HG03378 (cell line): ENCODE results near the gene EARS2.

ENCODE experiments used
- ATAC-seq: cut with Tn5 transposase; IDR thresholded peaks from one replicate; pipeline ENCODE4 v1.9.1; 2021; ENCODE audit warnings: mild to moderate bottlenecking, moderate library complexity; ENCODE audit not compliant: unreplicated experiment

The EARS2 gene

GRCh38 chr16:23508589-23509440 lies 48.3 kb downstream of the EARS2 start:
- ATAC-seq: no peak

- ATAC-seq: no peak
Measured at GRCh38 chr16:23506606-23506994, 50.5 kb downstream of the EARS2 start.

- no peak for ATAC-seq
Measured at GRCh38 chr16:23505671-23506605, 51.2 kb downstream of the EARS2 start.

GRCh38 chr16:23505180-23505665 lies 51.9 kb downstream of the EARS2 start:
- no peak for ATAC-seq

GRCh38 chr16:23504453-23505179 lies 52.5 kb downstream of the EARS2 start:
- ATAC-seq: peak; percentile 64

GRCh38 chr16:23504076-23504452 lies 53.1 kb downstream of the EARS2 start:
- no peak for ATAC-seq

GRCh38 chr16:23502466-23502865 lies 54.7 kb downstream of the EARS2 start:
- ATAC-seq: no peak

GRCh38 chr16:23501291-23501690 lies 55.9 kb downstream of the EARS2 start:
- ATAC-seq: no peak

- no peak for ATAC-seq
Measured at GRCh38 chr16:23500862-23501225, 56.3 kb downstream of the EARS2 start.

- no peak for ATAC-seq
Measured at GRCh38 chr16:23500212-23500861, 56.8 kb downstream of the EARS2 start.

GRCh38 chr16:23499801-23500200 lies 57.3 kb downstream of the EARS2 start:
- ATAC-seq: no peak

- no peak for ATAC-seq
Measured at GRCh38 chr16:23498863-23499262, 58.3 kb downstream of the EARS2 start.

- ATAC-seq: no peak
Measured at GRCh38 chr16:23497543-23497868, 59.6 kb downstream of the EARS2 start.

- no peak for ATAC-seq
Measured at GRCh38 chr16:23496821-23497542, 60.2 kb downstream of the EARS2 start.

- no peak for ATAC-seq
Measured at GRCh38 chr16:23495671-23496070, 61.5 kb downstream of the EARS2 start.

GRCh38 chr16:23494188-23494587 lies 63.0 kb downstream of the EARS2 start:
- no peak for ATAC-seq

- ATAC-seq: no peak
Measured at GRCh38 chr16:23491490-23492391, 65.4 kb downstream of the EARS2 start.

- no peak for ATAC-seq
Measured at GRCh38 chr16:23486480-23486879, 70.7 kb downstream of the EARS2 start.

GRCh38 chr16:23485841-23486240 lies 71.3 kb downstream of the EARS2 start:
- ATAC-seq: no peak
